Measurements from ENCODE around the gene LIG4.

DNA sequence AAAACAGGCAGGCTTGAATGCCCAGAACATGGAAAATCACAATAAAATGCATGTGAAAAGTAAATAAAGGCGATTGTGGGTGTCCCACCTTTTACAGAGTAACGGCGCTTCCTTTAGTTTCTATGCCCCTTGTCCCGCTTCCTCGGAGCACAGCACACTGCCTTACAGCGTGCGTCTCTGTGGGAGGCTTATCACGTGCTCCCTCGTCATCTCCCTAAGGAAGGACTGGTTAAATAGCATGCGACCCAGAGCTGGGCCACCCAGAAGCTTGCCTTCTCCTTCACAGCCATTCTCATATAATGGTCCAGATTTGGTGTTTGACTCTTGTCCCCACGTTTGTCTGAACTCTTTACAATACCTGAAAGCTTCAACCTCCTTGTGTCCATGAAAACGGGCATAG, 56.6 kb downstream of the LIG4 start:
- TF ChIP-seq HDGF (IDR thresholded peaks at IDR 0.05; ENCODE audit: borderline replicate concordance) (no peak), SUZ12 (IDR thresholded peaks at IDR 0.05) (no peak), ZNF384 (IDR thresholded peaks at IDR 0.05) (no peak), NFRKB (IDR thresholded peaks at IDR 0.05) (no peak), FOXM1 (IDR thresholded peaks at IDR 0.05; ENCODE audit: borderline replicate concordance) (no peak), FOXA1 (IDR thresholded peaks at IDR 0.05) (no peak), BHLHE40 (IDR thresholded peaks at IDR 0.05; ENCODE audit: borderline replicate concordance) (no peak), TARDBP (IDR thresholded peaks at IDR 0.05) (no peak), LEF1 (IDR thresholded peaks at IDR 0.05; ENCODE audit: borderline replicate concordance) (no peak), FOXK2 (IDR thresholded peaks at IDR 0.05) (no peak)
